Measurements from ENCODE around the gene TIMP3. TPM values are rescaled to one million over a fixed set of nuclear protein-coding genes. Genes with fewer than 3 reads are reported as not detected.

The TIMP3 gene
- total RNA-seq, 2 experiments from 2014 or later = 0.08 to 0.14 TPM

- no peak overlapping the region for H3K27ac Mint-ChIP-seq
These were observed 25.6 kb downstream of the TIMP3 start for GRCh38 chr22:32827049-32827602.

GRCh38 chr22:32828150-32828549 lies 26.6 kb downstream of the TIMP3 start:
- Mint-ChIP-seq H3K4me1 (peaks cover 5% of the 10 kb centered on the region), H3K4me3 (no peak overlapping the region), H3K27me3 (no peaks in the 10 kb centered on the region), H3K36me3 (no peaks in the 10 kb centered on the region), H3K9me3 (no peaks in the 10 kb centered on the region), H3K27ac (no peak overlapping the region)
- DNase-seq = no peak

More at GRCh38 chr22:32827049-32827602, 25.6 kb downstream of the TIMP3 start:
- no peak for DNase-seq
- no peaks in the 10 kb centered on the region for H3K36me3 Mint-ChIP-seq
- H3K4me3 Mint-ChIP-seq = no peak overlapping the region
- H3K4me1 Mint-ChIP-seq = peaks cover 4% of the 10 kb centered on the region
- H3K27me3 Mint-ChIP-seq = peaks cover 4% of the 10 kb centered on the region
- no peaks in the 10 kb centered on the region for H3K9me3 Mint-ChIP-seq

- H3K36me3 Mint-ChIP-seq = no peaks in the 10 kb centered on the region
- H3K4me3 Mint-ChIP-seq = no peak overlapping the region
- H3K27ac Mint-ChIP-seq = no peak overlapping the region
- H3K27me3 Mint-ChIP-seq = no peaks in the 10 kb centered on the region
- DNase-seq = no peak
- no peaks in the 10 kb centered on the region for H3K9me3 Mint-ChIP-seq
- peaks cover 5% of the 10 kb centered on the region for H3K4me1 Mint-ChIP-seq
These were observed 27.1 kb downstream of the TIMP3 start for GRCh38 chr22:32828561-32828960.

- no peaks in the 10 kb centered on the region for H3K27me3 Mint-ChIP-seq
- H3K9me3 Mint-ChIP-seq = no peaks in the 10 kb centered on the region
- H3K4me3 Mint-ChIP-seq = no peak overlapping the region
- DNase-seq = no peak
- H3K27ac Mint-ChIP-seq = no peak overlapping the region
- H3K36me3 Mint-ChIP-seq = no peaks in the 10 kb centered on the region
- peaks cover 5% of the 10 kb centered on the region for H3K4me1 Mint-ChIP-seq
These were observed 27.9 kb downstream of the TIMP3 start for GRCh38 chr22:32829451-32829851.

GRCh38 chr22:32830473-32830872 lies 29.0 kb downstream of the TIMP3 start:
- Mint-ChIP-seq H3K36me3 (no peaks in the 10 kb centered on the region), H3K27ac (no peak overlapping the region), H3K9me3 (no peaks in the 10 kb centered on the region), H3K4me3 (no peak overlapping the region), H3K4me1 (peaks cover 5% of the 10 kb centered on the region), H3K27me3 (no peaks in the 10 kb centered on the region)
- DNase-seq = no peak

GRCh38 chr22:32830957-32831356 lies 29.5 kb downstream of the TIMP3 start:
- H3K9me3 Mint-ChIP-seq = no peaks in the 10 kb centered on the region
- H3K4me1 Mint-ChIP-seq = peaks cover 5% of the 10 kb centered on the region
- no peaks in the 10 kb centered on the region for H3K27me3 Mint-ChIP-seq
- H3K27ac Mint-ChIP-seq = no peak overlapping the region
- H3K36me3 Mint-ChIP-seq = no peaks in the 10 kb centered on the region
- no peak overlapping the region for H3K4me3 Mint-ChIP-seq
- DNase-seq = no peak

- Mint-ChIP-seq H3K27me3 (no peaks in the 10 kb centered on the region), H3K4me3 (no peak overlapping the region), H3K9me3 (no peaks in the 10 kb centered on the region), H3K27ac (no peak overlapping the region), H3K4me1 (peaks cover 5% of the 10 kb centered on the region), H3K36me3 (no peaks in the 10 kb centered on the region)
- DNase-seq = no peak
These were observed 30.1 kb downstream of the TIMP3 start for GRCh38 chr22:32831584-32831983.

- DNase-seq = no peak
- H3K27ac Mint-ChIP-seq = no peak overlapping the region
- H3K4me1 Mint-ChIP-seq = peaks cover 5% of the 10 kb centered on the region
- H3K9me3 Mint-ChIP-seq = no peaks in the 10 kb centered on the region
- H3K27me3 Mint-ChIP-seq = no peaks in the 10 kb centered on the region
- no peaks in the 10 kb centered on the region for H3K36me3 Mint-ChIP-seq
- H3K4me3 Mint-ChIP-seq = no peak overlapping the region
These were observed 30.7 kb downstream of the TIMP3 start for GRCh38 chr22:32832174-32832573.

GRCh38 chr22:32836280-32837123 lies 35.0 kb downstream of the TIMP3 start:
- peaks cover 3% of the 10 kb centered on the region for H3K27me3 Mint-ChIP-seq
- H3K36me3 Mint-ChIP-seq = no peaks in the 10 kb centered on the region
- H3K27ac Mint-ChIP-seq = no peak overlapping the region
- no peak for DNase-seq
- no peaks in the 10 kb centered on the region for H3K9me3 Mint-ChIP-seq
- H3K4me1 Mint-ChIP-seq = peaks cover 5% of the 10 kb centered on the region
- H3K4me3 Mint-ChIP-seq = no peak overlapping the region

- DNase-seq = no peak
- Mint-ChIP-seq H3K4me1 (peaks cover 1% of the 10 kb centered on the region), H3K27ac (no peak overlapping the region), H3K9me3 (no peaks in the 10 kb centered on the region), H3K27me3 (peaks cover 3% of the 10 kb centered on the region), H3K36me3 (no peaks in the 10 kb centered on the region), H3K4me3 (no peak overlapping the region)
These were observed 35.6 kb downstream of the TIMP3 start for GRCh38 chr22:32837142-32837541.

- Mint-ChIP-seq H3K27ac (no peak overlapping the region), H3K9me3 (no peaks in the 10 kb centered on the region), H3K27me3 (peaks cover 3% of the 10 kb centered on the region), H3K36me3 (no peaks in the 10 kb centered on the region), H3K4me3 (no peak overlapping the region), H3K4me1 (no peaks in the 10 kb centered on the region)
- no peak for DNase-seq
These were observed 36.3 kb downstream of the TIMP3 start for GRCh38 chr22:32837803-32838202.

GRCh38 chr22:32839831-32840584 lies 38.5 kb downstream of the TIMP3 start:
- no peaks in the 10 kb centered on the region for H3K9me3 Mint-ChIP-seq
- H3K36me3 Mint-ChIP-seq = no peaks in the 10 kb centered on the region
- no peak overlapping the region for H3K4me3 Mint-ChIP-seq
- DNase-seq = no peak
- no peaks in the 10 kb centered on the region for H3K4me1 Mint-ChIP-seq
- peaks cover 3% of the 10 kb centered on the region for H3K27me3 Mint-ChIP-seq
- H3K27ac Mint-ChIP-seq = no peak overlapping the region

GRCh38 chr22:32841175-32841574 lies 39.7 kb downstream of the TIMP3 start:
- Mint-ChIP-seq H3K9me3 (no peaks in the 10 kb centered on the region), H3K27me3 (peaks cover 3% of the 10 kb centered on the region), H3K36me3 (no peaks in the 10 kb centered on the region), H3K4me3 (no peak overlapping the region), H3K27ac (no peak overlapping the region), H3K4me1 (no peaks in the 10 kb centered on the region)
- DNase-seq = no peak

- H3K4me3 Mint-ChIP-seq = no peak overlapping the region
- DNase-seq = no peak
- peaks cover 3% of the 10 kb centered on the region for H3K27me3 Mint-ChIP-seq
- no peaks in the 10 kb centered on the region for H3K9me3 Mint-ChIP-seq
- no peaks in the 10 kb centered on the region for H3K4me1 Mint-ChIP-seq
- H3K36me3 Mint-ChIP-seq = no peaks in the 10 kb centered on the region
- no peak overlapping the region for H3K27ac Mint-ChIP-seq
These were observed 41.0 kb downstream of the TIMP3 start for GRCh38 chr22:32842486-32842885.

GRCh38 chr22:32843300-32843699 lies 41.8 kb downstream of the TIMP3 start:
- H3K9me3 Mint-ChIP-seq = no peaks in the 10 kb centered on the region
- no peak overlapping the region for H3K27ac Mint-ChIP-seq

More at GRCh38 chr22:32843300-32843699, 41.8 kb downstream of the TIMP3 start:
- H3K4me1 Mint-ChIP-seq = no peaks in the 10 kb centered on the region
- no peak for DNase-seq
- peaks cover 3% of the 10 kb centered on the region for H3K27me3 Mint-ChIP-seq
- H3K4me3 Mint-ChIP-seq = no peak overlapping the region
- H3K36me3 Mint-ChIP-seq = no peaks in the 10 kb centered on the region

All from activated naive CD8-positive, alpha-beta T cell treated with anti-CD3 and anti-CD28 coated beads for 36 hours (primary cell).